HuH-7 (cell line): ENCODE measurements around the gene ZNF746.

Experiments
- DNase-seq: peaks from one replicate; pipeline ENCODE4 v3.0.0; 2011; ENCODE audit warnings: low spot score

The ZNF746 gene

DNA sequence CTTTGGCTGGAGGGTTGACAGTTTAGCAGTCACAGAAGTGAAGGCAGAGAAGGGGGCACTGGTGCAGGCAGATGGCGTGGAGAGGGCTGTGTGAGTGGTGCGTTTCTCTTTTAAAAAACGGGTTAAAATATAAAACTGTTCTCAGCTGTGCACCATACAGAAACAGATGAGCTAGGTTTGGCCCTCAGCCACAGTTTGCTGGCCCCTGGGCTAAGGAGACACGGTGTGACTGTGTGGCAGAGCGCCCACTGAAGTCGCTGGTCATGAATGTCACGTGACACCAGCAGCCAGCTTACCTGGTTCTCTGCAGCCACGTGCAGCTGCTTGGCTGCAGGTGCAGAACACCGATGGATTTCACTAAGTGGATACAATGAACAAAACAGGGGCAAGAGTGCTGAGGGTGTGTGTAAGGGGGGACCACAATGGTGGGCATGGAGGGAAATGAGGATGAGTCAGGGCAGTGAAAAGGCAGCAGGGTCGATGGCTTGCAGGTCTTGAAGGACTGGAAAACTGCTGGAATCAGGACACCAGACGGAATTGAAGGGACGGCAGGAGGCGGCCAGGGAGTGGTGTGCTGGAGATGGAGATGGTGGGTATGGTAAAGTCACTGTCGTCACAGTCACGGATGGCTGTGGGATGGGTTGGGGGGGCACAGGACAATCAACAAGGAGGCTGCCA lies 7.4 kb downstream of the ZNF746 start:
- DNase-seq, result no peak

DNA sequence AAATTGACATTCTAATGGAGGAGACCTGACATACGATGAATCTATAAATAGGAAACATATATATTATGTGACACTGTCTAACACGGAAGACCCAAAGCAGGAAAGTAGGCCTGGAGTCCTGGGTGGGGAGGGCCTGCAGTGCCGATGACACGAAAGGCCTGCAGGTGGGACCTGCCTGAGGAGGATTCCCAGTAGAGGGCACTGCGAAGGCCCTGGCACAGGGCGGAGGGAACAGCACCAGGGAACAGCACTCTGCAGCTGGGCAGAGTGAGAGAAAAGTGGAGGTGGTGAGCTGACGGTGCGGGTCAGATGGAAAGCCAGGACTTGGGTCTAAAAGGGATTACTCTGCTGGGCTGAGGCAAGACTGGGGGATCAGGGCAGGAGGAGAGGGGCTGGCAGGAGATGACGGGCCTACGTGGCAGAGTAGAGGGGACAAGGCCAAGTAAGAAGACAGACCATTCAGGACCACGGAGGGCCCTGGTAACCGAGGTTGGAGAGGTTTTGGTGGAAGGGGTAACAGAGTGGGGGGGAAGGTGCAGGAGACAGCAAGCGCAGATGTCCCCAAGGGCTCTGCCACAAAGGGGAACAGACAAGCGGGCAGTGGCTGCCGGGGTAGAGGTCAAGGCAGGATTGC lies 8.1 kb downstream of the ZNF746 start:
- no peak for DNase-seq

DNA sequence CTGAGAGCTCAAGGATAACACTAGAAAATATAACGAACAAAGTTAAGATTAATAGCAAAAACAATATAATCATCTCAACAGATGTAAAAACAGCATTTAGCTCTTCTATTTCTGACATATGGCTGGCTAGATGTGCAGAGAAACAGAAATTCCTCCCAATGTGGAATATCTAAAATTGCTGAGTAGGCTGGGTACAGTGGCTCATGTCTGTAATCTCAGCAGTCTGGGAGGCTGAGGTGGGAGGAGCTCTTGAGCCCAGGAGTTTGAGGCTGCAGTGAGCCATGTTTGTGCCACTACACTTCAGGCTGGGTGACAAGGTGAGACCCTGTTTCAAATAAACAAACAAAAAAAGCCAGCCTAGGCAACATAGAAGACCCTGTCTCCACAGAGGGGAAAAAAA lies 18.0 kb downstream of the ZNF746 start:
- no peak for DNase-seq

DNA sequence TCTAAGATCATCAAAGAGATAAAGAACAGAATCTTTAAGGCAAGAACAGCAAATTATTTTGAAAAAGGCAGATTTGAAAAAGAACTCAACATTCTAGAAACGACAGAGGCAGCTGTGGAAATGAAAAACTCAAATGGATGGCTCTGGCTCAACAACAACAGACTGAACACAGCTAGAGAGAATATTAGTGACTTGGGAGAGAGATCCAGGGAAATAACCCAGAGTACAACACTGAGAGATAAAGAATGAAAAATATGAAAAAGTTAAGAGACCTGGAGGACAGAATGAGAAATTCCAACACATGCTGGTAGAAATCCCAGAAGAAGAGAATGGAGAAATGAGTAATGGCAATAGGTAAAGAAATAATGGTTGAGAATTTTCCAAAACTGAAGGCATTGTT lies 18.9 kb downstream of the ZNF746 start:
- no peak for DNase-seq

DNA sequence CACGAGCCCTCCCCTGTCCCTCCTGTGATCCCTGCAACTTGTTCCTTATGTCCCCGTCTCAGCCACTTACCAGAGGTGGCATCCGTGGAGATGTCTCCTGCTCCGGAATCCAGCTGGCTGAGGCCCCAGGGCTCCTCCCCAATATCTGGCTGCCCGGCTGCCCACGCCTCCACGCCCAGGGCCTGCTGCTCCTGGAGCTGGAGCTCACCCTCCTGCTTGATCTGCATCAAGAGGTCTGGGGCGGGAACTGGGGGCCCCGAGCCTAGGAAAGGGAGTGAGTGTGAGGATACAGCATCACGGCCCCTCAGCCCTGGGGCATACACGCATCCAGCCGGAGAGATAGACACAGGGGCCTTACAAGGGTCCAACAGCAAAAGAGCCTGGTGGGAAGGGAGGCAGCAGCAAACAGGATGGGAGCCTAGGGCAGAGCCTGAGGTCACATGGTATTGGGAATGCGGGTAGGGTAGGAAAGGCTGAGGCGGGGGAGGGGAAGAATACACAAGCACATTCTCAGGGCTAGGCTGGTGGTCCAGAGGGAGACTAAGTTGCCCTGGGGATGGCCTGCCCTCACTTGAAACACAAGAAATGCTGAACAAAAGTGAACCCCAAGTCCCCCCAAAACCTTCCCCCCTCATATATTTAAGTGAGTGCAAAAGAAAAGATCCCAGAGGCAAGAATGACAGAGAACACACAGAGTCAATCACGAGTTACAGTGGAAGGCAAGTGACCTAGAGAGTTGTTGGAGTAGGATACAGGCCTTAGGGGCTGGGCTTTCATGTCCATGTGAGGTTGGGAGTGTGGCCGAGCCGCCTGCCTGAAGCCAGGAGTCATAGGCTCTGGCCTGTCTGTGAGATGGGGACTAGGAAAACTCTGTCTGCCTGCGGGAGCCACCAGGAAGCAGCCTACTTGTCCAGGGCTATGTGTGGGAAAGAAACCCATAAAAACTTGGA lies 19.8 kb downstream of the ZNF746 start:
- no peak for DNase-seq

DNA sequence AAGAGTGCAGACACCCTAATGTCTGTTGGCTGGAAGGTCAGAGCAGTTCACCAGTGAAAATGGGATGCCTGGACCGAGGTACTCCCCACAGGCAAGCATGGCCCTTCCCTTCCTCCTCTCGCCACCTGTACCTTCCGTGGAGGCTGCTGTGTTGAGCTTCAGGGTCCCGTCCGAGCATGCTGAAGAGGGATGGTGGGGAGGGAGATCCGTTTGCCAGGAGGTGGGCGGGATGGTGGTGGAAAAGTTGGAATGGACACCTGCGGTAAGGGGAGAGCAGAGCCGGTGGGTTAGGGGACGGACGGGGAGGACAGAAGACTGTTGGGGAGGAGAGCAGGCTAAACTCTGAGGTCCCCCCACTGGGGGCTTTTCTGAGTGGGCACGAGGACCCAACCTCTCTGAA lies 20.8 kb downstream of the ZNF746 start:
- DNase-seq, result no peak

DNA sequence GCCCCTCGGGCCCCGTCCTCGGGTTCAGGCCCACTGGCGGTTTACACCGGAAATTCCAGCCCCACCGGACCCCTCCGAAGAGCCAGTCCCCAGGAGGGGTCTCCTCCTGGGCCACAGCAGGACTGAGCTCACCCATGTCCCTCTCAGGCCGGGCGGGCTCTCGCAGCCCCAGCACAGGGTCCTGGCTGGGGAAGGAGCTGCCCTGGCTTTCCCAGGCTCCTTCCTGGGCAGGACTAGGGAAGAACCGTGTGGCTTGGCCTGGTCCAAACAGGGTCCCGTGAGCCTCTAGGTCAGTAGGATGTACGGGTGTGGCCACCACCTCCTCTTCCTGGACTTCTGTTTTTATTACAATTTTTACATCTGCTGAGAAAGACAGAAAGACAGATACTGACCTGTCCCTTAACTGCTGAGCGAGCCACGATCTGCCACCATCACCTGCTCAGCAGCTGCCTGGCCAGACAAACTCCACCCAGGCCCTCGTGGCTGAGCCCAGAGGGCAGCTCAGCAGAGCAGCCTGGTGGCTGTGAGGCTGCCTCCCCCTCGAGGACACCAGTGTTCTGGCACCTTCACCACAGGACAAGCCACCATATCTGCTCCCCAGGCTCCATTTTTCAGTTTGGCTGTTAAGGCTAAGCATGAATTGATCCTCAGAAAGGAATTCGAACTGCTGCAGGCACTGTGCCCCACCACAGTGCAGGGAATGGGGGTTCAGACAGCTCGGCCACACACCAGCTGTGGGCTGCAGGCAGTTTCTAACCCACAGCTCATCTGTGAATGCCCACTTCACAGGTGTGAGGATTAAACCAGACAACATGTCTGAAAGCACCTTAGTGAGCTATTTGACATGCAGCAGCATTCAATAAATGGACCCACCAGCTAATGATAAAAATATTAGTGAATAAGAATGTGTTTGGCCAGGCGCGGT lies 22.2 kb downstream of the ZNF746 start:
- no peak for DNase-seq

DNA sequence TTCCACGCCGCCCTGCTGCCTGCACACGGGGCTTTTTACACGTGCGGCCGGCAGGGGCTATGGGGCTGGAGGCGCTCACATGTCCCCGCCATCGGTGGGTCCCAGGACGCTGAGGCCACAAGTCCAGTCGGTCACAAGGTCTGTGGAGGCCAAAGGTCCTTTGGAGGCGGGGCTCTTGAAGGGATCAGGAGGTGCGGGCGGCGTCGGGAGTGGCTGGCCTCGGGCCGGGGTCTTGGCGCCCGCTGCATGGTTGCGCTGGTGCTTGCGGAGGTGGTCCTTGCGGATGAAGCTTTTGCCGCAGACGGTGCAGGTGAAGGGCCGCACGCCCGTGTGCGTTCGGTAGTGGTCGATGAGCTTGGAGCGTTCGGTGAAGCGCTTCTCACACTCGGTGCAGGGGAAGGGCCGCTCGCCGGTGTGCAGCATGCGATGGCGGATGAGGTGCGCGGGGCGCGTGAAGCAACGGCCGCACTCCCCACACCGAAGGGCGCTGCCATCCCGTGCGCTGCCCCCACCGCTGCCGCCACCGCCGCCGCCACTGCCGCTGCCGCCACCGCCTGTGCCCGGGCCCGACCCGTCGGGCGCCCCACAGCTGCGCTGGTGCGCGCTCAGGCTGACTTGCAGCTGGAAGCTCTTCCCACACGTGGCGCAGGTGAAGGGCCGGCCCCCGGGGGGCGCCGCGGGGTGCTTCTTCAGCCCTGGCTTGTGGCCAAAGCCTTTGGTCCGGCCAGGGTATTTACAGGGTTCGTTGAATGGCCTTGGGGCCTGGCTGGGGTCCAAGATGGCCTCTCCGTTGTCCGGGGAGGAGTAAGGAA lies 23.1 kb downstream of the ZNF746 start:
- no peak for DNase-seq

DNA sequence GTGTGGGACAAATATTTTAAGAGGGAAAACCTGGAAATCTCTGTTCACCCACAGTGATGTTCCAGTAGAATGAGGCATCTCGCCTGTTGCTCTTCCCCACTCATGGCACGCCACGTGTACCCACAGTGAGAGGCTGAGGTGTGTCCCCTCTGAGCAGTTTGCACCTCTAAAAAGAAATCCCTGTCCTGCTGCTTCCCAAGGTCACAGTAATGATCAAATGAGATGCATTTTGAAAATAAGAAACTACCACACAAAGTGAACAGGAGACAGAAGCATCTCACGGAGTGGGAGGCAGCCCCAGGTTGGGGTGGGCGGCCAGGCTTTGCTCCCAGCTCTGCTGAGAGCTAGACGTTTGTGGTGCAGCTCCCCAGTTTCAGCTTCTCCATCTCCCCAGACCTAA lies 24.4 kb downstream of the ZNF746 start:
- DNase-seq, result no peak

DNA sequence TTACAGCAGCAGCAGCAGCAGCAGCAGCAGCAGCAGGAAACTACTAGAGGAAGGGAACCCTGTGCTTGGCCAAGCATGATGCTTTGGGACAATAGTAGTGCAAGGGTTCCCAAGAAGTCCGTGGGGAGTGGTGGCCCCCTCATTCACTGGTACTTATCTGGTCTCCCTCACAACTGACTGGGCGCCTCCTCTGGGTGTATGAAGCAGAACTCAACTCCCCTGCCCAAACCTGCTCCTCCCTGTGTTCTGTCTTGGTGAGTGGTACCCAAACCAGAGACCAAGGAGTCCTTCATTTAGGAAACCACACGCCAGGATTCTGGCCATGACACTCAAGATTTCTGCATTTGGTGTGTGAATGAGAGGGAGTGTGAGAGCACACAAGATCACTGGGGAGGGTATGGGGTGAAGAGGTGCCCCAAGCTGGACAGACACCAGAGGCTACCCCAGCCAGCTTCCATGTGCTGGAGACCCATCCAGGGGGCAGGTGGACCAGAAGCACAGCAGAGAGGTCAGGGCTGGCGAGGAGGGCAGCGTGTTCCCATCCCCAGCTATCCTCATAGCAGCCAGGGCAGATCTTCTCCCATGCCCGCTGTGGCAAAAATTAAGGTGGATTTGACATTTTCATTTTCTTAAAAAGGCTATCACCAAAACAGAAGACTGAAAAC lies 26.2 kb downstream of the ZNF746 start:
- no peak for DNase-seq

DNA sequence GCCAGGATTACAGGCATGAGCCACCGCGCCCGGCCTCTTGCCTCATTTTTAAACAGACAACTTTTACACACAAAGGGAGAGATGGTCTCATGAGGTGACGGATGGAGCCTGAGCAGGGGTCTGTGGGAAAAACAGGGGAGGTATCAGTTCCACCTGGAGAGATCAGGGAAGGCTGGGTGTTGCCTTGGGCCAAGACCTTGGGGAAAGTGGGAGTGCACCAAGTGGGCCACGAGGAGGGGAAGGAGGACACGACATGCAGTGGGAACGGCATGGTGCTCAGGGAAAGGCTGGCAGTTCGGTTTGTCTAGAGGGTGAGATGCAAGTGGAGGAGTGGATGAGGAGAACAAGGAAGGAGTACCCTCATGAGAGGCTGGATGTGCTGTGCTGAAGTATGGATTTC lies 27.8 kb downstream of the ZNF746 start:
- no peak for DNase-seq

DNA sequence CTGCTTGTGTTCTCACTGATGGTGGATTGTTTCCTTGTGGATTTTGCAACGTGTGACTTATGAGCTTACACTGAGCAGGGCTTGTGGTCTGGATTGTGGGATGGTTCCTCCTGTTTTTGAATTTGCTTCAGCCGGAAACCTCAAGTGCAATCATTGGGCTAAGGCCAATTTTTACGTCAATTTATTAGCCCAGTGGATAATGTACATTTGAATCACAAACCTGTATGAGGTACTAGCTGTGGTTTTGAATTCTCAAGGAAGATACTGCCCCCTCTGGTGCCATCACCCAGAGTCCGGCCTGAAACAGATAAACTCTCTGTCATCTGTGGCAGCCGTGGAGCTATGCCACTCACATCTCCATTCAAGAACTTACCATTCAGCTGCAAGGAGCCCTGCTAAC lies 29.4 kb downstream of the ZNF746 start:
- no peak for DNase-seq

DNA sequence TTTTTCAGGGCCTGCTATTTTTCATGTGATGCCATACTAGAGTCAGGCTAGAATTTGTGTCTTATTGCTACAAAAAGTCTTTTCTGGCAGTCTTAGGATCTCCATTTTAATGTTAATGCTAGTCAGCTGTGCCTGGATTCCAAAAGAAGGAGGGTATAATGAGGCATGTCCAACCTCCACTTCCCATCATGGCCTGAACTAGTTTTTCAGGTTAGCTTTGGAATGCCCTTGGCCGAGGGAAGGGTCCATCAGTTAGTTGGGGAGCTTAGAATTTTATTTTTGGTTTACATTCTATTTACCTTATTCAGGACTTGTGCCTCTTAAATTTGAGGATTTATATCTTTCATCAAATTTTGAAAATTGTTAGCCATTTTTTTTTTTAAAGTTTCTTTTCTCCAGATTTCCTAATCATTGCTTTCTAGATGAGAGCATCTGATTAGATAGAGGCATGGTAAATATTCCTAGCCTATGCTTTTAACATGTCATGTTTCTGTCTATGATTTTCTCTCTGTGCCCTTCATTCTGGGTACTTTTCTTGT lies 30.2 kb downstream of the ZNF746 start:
- DNase-seq, result no peak

DNA sequence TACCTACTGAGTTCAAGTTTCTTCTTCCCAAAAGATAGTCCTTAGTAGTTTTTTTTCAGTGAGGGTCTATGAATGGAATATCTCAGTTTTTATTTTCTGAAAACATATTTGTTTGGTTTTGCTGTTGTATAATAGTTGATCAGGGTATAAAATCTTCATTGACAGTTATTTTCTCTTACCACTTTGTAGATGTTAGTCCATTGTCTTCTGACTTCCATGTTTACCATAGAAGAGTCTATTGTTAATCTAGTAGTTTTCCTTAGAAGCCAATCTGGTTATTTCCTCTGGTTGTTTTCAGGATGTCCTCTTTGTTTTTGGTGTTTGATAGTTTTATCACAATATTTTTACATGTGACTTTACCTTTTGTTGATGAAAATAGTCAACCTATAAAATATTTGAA lies 31.2 kb downstream of the ZNF746 start:
- no peak for DNase-seq

DNA sequence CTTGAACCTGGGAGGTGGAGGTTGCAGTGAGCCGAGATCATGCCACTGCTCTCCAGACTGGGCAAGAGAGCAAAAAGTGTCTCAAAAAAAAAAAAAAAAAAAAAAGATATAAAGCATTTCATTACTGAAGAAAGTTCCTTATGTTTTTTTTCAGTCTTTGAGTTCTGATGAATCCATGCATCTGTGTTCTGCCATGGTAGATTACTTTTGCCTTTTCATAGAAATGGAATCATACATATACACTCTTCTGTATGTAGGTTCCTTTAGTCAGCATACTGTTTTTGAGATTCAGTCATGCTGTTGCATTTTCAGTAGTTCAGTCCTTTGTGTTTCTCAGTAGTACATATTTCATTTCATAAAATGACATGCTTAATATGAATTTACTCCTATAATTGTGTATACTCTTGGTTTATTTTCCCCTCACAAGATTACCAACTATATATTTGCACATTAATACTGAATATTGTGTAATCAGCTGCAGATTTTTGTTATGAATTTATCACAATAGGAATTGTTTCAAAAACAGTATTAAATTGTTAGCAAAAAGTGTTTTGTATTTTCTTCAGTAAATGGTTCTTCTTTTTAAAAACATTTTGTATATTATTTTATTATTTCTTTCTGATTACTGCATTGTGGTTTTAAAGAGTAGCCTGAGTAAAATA lies 34.0 kb downstream of the ZNF746 start:
- no peak for DNase-seq

DNA sequence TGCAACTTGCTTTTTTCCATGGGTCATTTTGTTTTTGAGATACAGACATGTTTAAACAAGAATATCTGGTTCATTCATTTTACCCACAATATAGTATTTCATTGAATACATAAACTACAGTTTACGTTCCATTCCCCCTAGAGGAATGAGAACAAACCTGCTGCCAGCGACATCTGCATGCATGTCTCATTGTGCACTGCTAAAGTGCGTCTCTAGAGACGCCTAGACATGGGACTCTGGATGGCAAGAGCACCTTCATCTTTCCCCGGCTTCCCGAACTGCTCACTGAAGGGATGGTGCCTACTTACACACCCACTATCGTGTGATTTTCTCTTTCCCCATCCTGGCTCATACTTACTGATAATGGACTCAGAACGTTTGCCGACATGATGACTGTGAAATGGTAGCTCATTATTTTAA lies 35.5 kb downstream of the ZNF746 start:
- DNase-seq, result no peak

DNA sequence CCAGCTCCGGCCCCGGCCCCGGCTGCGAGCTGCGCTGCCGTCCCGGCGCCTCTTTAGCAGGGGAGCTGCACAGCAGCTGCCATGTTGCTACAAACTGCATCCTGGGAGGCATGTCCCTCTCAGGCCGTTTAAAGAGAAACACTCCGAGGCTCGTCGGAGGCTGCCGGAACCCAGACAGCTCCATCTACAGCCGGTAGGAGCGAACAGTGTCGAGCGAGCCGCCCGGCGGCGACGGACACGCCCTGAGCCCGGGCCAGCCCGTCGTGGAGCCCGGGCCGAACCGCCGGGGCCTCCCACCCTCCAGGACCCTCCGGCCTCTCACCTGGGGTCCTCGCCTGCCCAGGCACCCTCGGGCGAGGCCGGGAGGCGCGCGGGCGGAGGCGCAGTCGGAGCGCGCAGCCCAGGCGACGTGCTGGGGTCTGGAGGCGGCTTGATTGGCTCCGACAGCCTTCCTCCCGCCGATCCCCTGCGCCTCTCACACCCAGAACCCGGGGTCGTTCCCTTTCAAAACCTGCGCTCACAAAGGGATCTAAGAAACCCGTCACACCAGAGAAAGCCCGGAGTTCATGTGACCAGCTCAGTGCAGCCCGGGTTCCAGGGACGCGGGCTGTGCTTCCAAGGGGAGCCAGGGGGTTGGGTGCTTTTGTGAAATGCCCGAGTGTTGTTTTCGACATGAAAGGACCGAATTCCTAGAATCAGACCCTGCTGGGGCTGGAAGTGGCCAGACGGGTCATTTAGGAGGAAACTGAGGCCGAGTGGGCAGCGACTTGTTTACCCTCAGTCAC lies 36.9 kb downstream of the ZNF746 start, which contains the start of gene ZNF777:
Gene ZNF777, minus strand, starts transcription at position 570 of the 785 bp plus-strand sequence. CDS start 5,040 bp downstream, outside the sequence.
- DNase-seq, result peak; percentile 95
